Spleen (tissue), 11 donors: ENCODE measurements around the gene TCEAL8. TPM values are rescaled to one million over a fixed set of nuclear protein-coding genes. Genes with fewer than 3 reads are reported as not detected.

Source experiments
- DNase-seq: peaks from one replicate; pipeline ENCODE4 v3.0.0-alpha.2; 2020
- H3K27ac ChIP-seq, 8 donors: fragments of 200-600 bp; sonication (generic) in 7 of 8; 1 replicate in 4 of 8; 2 replicates in 4 of 8; pipeline versions ENCODE4 v1.5.0 to v1.8.0; 2016 to 2021; ENCODE audit warnings: inconsistent platforms in 4 of 8, mild to moderate bottlenecking in 4 of 8, moderate library complexity in 1 of 8
- H3K27me3 ChIP-seq, 7 donors: fragments of 200-600 bp; sonication (generic) in 6 of 7; replicated peaks in 1 of 7; 1 replicate in 4 of 7; 2 replicates in 3 of 7; pipeline versions ENCODE4 v1.5.0 to v1.8.0; 2016 to 2021; ENCODE audit warnings: inconsistent platforms in 3 of 7, mild to moderate bottlenecking in 1 of 7
- H3K36me3 ChIP-seq, 6 donors: fragments of 200-600 bp; sonication (generic) in 5 of 6; 1 replicate in 4 of 6; 2 replicates in 2 of 6; pipeline versions ENCODE4 v1.5.0 to v1.8.0; 2016 to 2021; ENCODE audit warnings: inconsistent platforms in 2 of 6
- H3K4me1 ChIP-seq, 6 donors: fragments of 200-600 bp; sonication (generic) in 5 of 6; 1 replicate in 3 of 6; 2 replicates in 3 of 6; pipeline versions ENCODE4 v1.5.0 to v1.8.0; 2016 to 2021; ENCODE audit warnings: inconsistent platforms in 3 of 6
- H3K4me3 ChIP-seq, 8 donors: fragments of 200-600 bp; sonication (generic) in 7 of 8; 1 replicate in 4 of 8; 2 replicates in 4 of 8; pipeline versions ENCODE4 v1.5.0 to v1.8.0; 2016 to 2021; ENCODE audit warnings: inconsistent platforms in 4 of 8, mild to moderate bottlenecking in 4 of 8, moderate library complexity in 2 of 8
- H3K9me3 ChIP-seq, 8 donors: fragments of 200-600 bp; sonication (generic) in 7 of 8; 1 replicate in 4 of 8; 2 replicates in 4 of 8; pipeline versions ENCODE4 v1.5.0 to v1.8.0; 2016 to 2021; ENCODE audit warnings: inconsistent platforms in 4 of 8
- POLR2A ChIP-seq, 3 donors: fragments of 450-650 bp; IDR thresholded peaks; one replicate each; pipeline ENCODE4 v1.5.1; 2017; ENCODE audit warnings: antibody characterized with exemption in 3 of 3, mild to moderate bottlenecking in 1 of 3
- POLR2AphosphoS5 ChIP-seq, 3 donors: sonication (generic); formaldehyde crosslinking; IDR thresholded peaks; one replicate each; pipeline ENCODE4 v1.5.1; 2017; ENCODE audit warnings: antibody characterized with exemption in 3 of 3
- WGBS, 5 donors: extraction: QIAGEN DNeasy Blood & Tissue Kit in 3 of 5; methylation state at CpG; one replicate each; pipeline versions ENCODE4 v1.1.5 to v1.1.7; 2013 to 2018; 5-methylcytosine and 5-hydroxymethylcytosine counted together
- intact Hi-C: fragments of 100-400 bp; cut with DNase I; formaldehyde crosslinking; loops from one replicate; pipeline ENCODE4 v1.15.0; 2023; ENCODE audit warnings: low total_unique reads
- polyA plus RNA-seq, 3 donors: library from polyadenylated mRNA; stranded (reverse); fragments of 200-250 nt; gene quantifications; one replicate each; pipeline ENCODE4 v1.2.1, GENCODE V29; 2013
- total RNA-seq, 7 donors: library from RNA; depleted of rRNA in 3 of 7; stranded (reverse); fragments of >200 nt in 3 of 7; fragmentation: NEBNext Ultra II Directional in 4 of 7; extraction: Animal tissue kit (Norgen Biotek cat#: 25700) in 4 of 7; gene quantifications; one replicate each; pipeline versions ENCODE4 v1.1.0 to v1.2.1, GENCODE V29; 2016 to 2021
- TF ChIP-seq, protein P1 (sequence below), 11 experiments: fragments of 200-600 bp in 7 of 11; fragments of 450-650 bp in 4 of 11; sonication (generic) in 4 of 11; IDR thresholded peaks in 8 of 11; conservative IDR thresholded peaks in 3 of 11; 1 replicate in 7 of 11; 2 replicates in 4 of 11; pipeline versions ENCODE4 v1.4.0 to v1.8.0; 2016 to 2021; ENCODE audit warnings: antibody characterized with exemption in 11 of 11, inconsistent platforms in 4 of 11, mild to moderate bottlenecking in 1 of 11
- donor health status: healthy with polysubstance abuse.
- donor health status: DM: no; HTN: no; CAD: no; lungs with moderate emphysema.
- donor health status: DM: no; HTN: no; CAD: no.
- donor health status: Bipolar disorder and iron deficiency.
- donor health status: healthy.
- donor health status: DM: no; HTN: no; CAD: no.
- donor health status: DM: yes; HTN: yes; CAD: no.

TCEAL8 gene
- total and polyA plus RNA-seq, 10 donors = 26.9 to 64.8 (median 48.3) TPM

GRCh38 chrX:103256651-103257050 lies 1.7 kb upstream of the TCEAL8 start:
- intact Hi-C loops = no loop called here
- Histone ChIP-seq H3K9me3 (no peaks in the 10 kb centered on the region), H3K4me3 (no peak overlapping the region), H3K27me3 (peaks cover 0 to 4% (median 0%) of the 10 kb centered on the region in 7 donors), H3K36me3 (peaks cover 0 to 8% (median 0%) of the 10 kb centered on the region in 6 donors), H3K27ac (no peak overlapping the region), H3K4me1 (peaks cover 0 to 16% (median 8%) of the 10 kb centered on the region in 6 donors)
- TF ChIP-seq POLR2A (IDR thresholded peaks at IDR 0.05) = no peak
- no peak for TF ChIP-seq POLR2AphosphoS5 (IDR thresholded peaks at IDR 0.05)
- TF ChIP-seq, protein P1, sequence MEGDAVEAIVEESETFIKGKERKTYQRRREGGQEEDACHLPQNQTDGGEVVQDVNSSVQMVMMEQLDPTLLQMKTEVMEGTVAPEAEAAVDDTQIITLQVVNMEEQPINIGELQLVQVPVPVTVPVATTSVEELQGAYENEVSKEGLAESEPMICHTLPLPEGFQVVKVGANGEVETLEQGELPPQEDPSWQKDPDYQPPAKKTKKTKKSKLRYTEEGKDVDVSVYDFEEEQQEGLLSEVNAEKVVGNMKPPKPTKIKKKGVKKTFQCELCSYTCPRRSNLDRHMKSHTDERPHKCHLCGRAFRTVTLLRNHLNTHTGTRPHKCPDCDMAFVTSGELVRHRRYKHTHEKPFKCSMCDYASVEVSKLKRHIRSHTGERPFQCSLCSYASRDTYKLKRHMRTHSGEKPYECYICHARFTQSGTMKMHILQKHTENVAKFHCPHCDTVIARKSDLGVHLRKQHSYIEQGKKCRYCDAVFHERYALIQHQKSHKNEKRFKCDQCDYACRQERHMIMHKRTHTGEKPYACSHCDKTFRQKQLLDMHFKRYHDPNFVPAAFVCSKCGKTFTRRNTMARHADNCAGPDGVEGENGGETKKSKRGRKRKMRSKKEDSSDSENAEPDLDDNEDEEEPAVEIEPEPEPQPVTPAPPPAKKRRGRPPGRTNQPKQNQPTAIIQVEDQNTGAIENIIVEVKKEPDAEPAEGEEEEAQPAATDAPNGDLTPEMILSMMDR (IDR thresholded peaks at IDR 0.05 in 8 of 11, conservative IDR thresholded peaks at IDR 0.05 in 3 of 11) = no peak
- no peak for DNase-seq

GRCh38 chrX:103254171-103254824 lies 657 bp downstream of the TCEAL8 start:
- H3K9me3 ChIP-seq = no peaks in the 10 kb centered on the region
- no peak for TF ChIP-seq POLR2A (IDR thresholded peaks at IDR 0.05)
- TF ChIP-seq POLR2AphosphoS5 (IDR thresholded peaks at IDR 0.05) = peak; percentile 9 to 46 (median 26)
- 1 to 25% (median 2%) methylated on average over 20 to 22 of the region's 22 CpGs for WGBS, 5 donors
- H3K4me1 ChIP-seq = peaks cover 0 to 16% (median 8%) of the 10 kb centered on the region in 6 donors
- peaks cover 0 to 4% (median 0%) of the 10 kb centered on the region in 7 donors for H3K27me3 ChIP-seq
- H3K4me3 ChIP-seq = peak overlapping the region; percentile 44 to 81 (median 56)
- intact Hi-C loops = no loop called here
- peak overlapping the region; percentile 48 to 86 (median 85) for H3K27ac ChIP-seq
- DNase-seq = peak; percentile 86
- H3K36me3 ChIP-seq = peaks cover 0 to 8% (median 0%) of the 10 kb centered on the region in 6 donors

DNA sequence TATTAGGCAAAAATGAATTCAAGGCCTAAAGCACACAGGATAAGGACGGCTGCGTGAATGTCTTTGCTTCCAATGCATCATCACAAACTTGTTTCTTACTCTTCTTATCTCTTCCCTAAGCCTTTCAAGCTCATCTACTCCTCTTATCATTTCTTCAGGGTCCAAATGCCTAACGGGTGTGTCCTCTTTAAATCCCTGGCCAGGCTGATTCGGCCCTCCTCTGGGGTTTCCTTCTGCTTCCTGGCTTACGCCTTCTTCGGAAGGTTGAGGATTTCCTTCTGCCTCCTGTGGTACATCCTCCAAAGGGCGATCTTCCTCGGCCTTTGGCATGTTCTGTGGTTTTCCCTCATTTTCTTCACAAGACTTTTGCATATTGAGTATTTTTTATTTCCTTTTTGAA lies 1.3 kb downstream of the TCEAL8 start:
- H3K27me3 ChIP-seq = peaks cover 0 to 4% (median 0%) of the 10 kb centered on the region in 7 donors
- peaks cover 0 to 16% (median 8%) of the 10 kb centered on the region in 6 donors for H3K4me1 ChIP-seq
- H3K27ac ChIP-seq = peak overlapping the region; percentile 7 to 86 (median 85)
- no peaks in the 10 kb centered on the region for H3K9me3 ChIP-seq
- TF ChIP-seq POLR2A (IDR thresholded peaks at IDR 0.05) = no peak
- TF ChIP-seq POLR2AphosphoS5 (IDR thresholded peaks at IDR 0.05) = no peak
- TF ChIP-seq, protein P1 (IDR thresholded peaks at IDR 0.05 in 8 of 11, conservative IDR thresholded peaks at IDR 0.05 in 3 of 11) = no peak
- peaks cover 0 to 8% (median 0%) of the 10 kb centered on the region in 6 donors for H3K36me3 ChIP-seq
- H3K4me3 ChIP-seq = peak overlapping the region; percentile 44 to 81 (median 56)
- DNase-seq = no peak
- 26 to 43% (median 31%) methylated on average over 8 of the region's 8 CpGs for WGBS, 5 donors
- intact Hi-C loops = no loop called here

DNA sequence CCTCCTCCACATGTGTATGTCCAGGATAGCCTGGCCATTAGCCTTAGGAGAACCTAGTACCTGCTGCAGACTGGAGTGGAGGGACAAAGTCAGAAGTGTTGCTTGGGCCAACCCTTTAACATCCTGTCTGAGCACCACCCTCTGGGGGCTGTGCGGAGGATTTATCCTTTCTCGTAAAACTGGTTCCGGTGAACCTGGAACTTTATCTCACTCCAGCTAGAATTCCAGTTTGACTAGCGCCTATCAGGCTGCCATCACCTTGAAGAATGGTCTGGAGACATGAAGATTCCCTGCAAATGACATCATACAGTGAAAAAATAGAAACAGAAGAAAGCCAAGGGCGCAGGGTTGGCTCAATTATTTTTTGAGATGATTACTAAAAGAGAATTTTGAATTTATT lies 4.0 kb downstream of the TCEAL8 start:
- H3K27me3 ChIP-seq = peaks cover 0 to under 1% (median 0%) of the 10 kb centered on the region in 7 donors
- intact Hi-C loops = no loop called here
- no peaks in the 10 kb centered on the region for H3K9me3 ChIP-seq
- H3K4me1 ChIP-seq = peaks cover 0 to 16% (median 8%) of the 10 kb centered on the region in 6 donors
- no peak for DNase-seq
- no peak for TF ChIP-seq POLR2A (IDR thresholded peaks at IDR 0.05)
- TF ChIP-seq, protein P1 (IDR thresholded peaks at IDR 0.05 in 8 of 11, conservative IDR thresholded peaks at IDR 0.05 in 3 of 11) = no peak
- no peak for TF ChIP-seq POLR2AphosphoS5 (IDR thresholded peaks at IDR 0.05)
- H3K4me3 ChIP-seq = no peak overlapping the region
- WGBS, 5 donors = 74 to 93% (median 89%) methylated on average over 5 of the region's 5 CpGs
- peaks cover 0 to 8% (median 0%) of the 10 kb centered on the region in 6 donors for H3K36me3 ChIP-seq
- H3K27ac ChIP-seq = no peak overlapping the region
